H1 (cell line): ENCODE results near the gene TLCD3B. TPM values are rescaled to one million over a fixed set of nuclear protein-coding genes. Genes with fewer than 3 reads are reported as not detected.

Experiments
- CTCF ChIA-PET: fragments of 300-600 bp; sonication (Branson Sonifier 250); formaldehyde crosslinking; loops from one replicate; lab custom pipeline; 2021; ENCODE audit not compliant: partially characterized antibody; lab: Charles Lee
- POLR2A ChIA-PET: fragments of 300-600 bp; sonication (Branson Sonifier 250); formaldehyde crosslinking; loops from one replicate; lab custom pipeline; 2021; ENCODE audit warnings: inconsistent platforms; ENCODE audit not compliant: partially characterized antibody; lab: Charles Lee
- DNase-seq, 2 experiments: peaks; one replicate each; pipeline versions ENCODE4 v3.0.0 to v3.0.0-alpha.2; 2010 to 2022; ENCODE audit warnings: low spot score in 2 of 2, low read depth in 1 of 2, mixed read lengths in 1 of 2
- FAIRE-seq: peaks from 2 replicates; lab custom pipeline; 2011; peaks lifted over from hg19 to GRCh38; lab: Jason Lieb, UNC
- H2AFZ ChIP-seq: 2 replicates; pipeline ENCODE4 v1.8.1; 2012; ENCODE audit warnings: low read length, inconsistent platforms
- H2AK5ac ChIP-seq: 2 replicates; pipeline ENCODE4 v1.6.1; 2013; ENCODE audit warnings: low read depth, low read length
- H2BK120ac ChIP-seq: replicated peaks from 2 replicates; pipeline ENCODE3; 2013; ENCODE audit warnings: low read depth, low read length, inconsistent platforms
- H2BK12ac ChIP-seq: 2 replicates; pipeline ENCODE4 v1.6.1; 2013; ENCODE audit warnings: low read depth, low read length
- H2BK15ac ChIP-seq: 2 replicates; pipeline ENCODE4 v1.6.1; 2013; ENCODE audit warnings: low read length
- H2BK20ac ChIP-seq: 2 replicates; pipeline ENCODE4 v1.6.1; 2013; ENCODE audit warnings: low read length
- H2BK5ac ChIP-seq: 2 replicates; pipeline ENCODE4 v1.6.1; 2013; ENCODE audit warnings: low read depth, low read length
- H3K14ac ChIP-seq: 2 replicates; pipeline ENCODE4 v1.6.1; 2013; ENCODE audit warnings: inconsistent platforms; ENCODE audit not compliant: insufficient read length
- H3K18ac ChIP-seq: 2 replicates; pipeline ENCODE4 v1.6.1; 2013; ENCODE audit warnings: low read length; ENCODE audit errors: extremely low read depth
- H3K23ac ChIP-seq: 2 replicates; pipeline ENCODE4 v1.6.1; 2013; ENCODE audit warnings: inconsistent platforms; ENCODE audit not compliant: insufficient read length
- H3K23me2 ChIP-seq: 2 replicates; pipeline ENCODE4 v1.6.1; 2013; ENCODE audit warnings: low read depth, low read length
- H3K27ac ChIP-seq: 2 replicates; pipeline ENCODE4 v1.6.1; 2011; ENCODE audit warnings: low read depth, low read length, inconsistent platforms
- H3K27me3 ChIP-seq, 4 experiments: replicated peaks in 1 of 4; 1 replicate in 1 of 4; 2 replicates in 3 of 4; pipeline versions ENCODE4 v1.6.1 to v1.8.1; 2011 to 2013; ENCODE audit warnings: low read length in 3 of 4, mild to moderate bottlenecking in 3 of 4, inconsistent platforms in 2 of 4, mixed read lengths in 2 of 4, moderate library complexity in 1 of 4; ENCODE audit not compliant: control insufficient read depth in 3 of 4, insufficient read depth in 3 of 4; ENCODE audit errors: extremely low read depth in 1 of 4
- H3K36me3 ChIP-seq, 4 experiments: 2 replicates each; pipeline versions ENCODE4 v1.6.1 to v1.8.1; 2011 to 2013; ENCODE audit warnings: mild to moderate bottlenecking in 4 of 4, low read length in 3 of 4, moderate library complexity in 2 of 4, control low read depth in 1 of 4, inconsistent platforms in 1 of 4; ENCODE audit not compliant: insufficient read depth in 4 of 4, control insufficient read depth in 2 of 4
- H3K4ac ChIP-seq: replicated peaks from 2 replicates; pipeline ENCODE3; 2013; ENCODE audit warnings: low read length, low read depth, mixed read lengths, inconsistent platforms; ENCODE audit not compliant: insufficient read length
- H3K4me1 ChIP-seq, 4 experiments: replicated peaks in 1 of 4; 1 replicate in 1 of 4; 2 replicates in 3 of 4; pipeline versions ENCODE4 v1.6.1 to v1.8.1; 2011 to 2013; ENCODE audit warnings: low read length in 3 of 4, inconsistent platforms in 2 of 4, mixed read lengths in 1 of 4; ENCODE audit not compliant: insufficient read depth in 4 of 4, control insufficient read depth in 3 of 4
- H3K4me2 ChIP-seq, 2 experiments: 2 replicates each; pipeline versions ENCODE4 v1.6.1 to v1.8.1; 2011 to 2013; ENCODE audit warnings: low read depth in 2 of 2, low read length in 2 of 2, control low read depth in 1 of 2, inconsistent platforms in 1 of 2, mild to moderate bottlenecking in 1 of 2; ENCODE audit not compliant: insufficient read depth in 1 of 2
- H3K4me3 ChIP-seq, 4 experiments: fragments of 200-600, 300-600 bp in 1 of 4; sonication (generic), shearing (Covaris generic), sonication (Bioruptor Twin) in 1 of 4; 2 replicates each; pipeline versions ENCODE4 v1.5.1 to v1.8.1; 2011 to 2016; ENCODE audit warnings: low read length in 4 of 4, low read depth in 3 of 4, control low read depth in 2 of 4, inconsistent platforms in 2 of 4, mild to moderate bottlenecking in 2 of 4, mixed read lengths in 1 of 4, moderate library complexity in 1 of 4; ENCODE audit not compliant: insufficient read depth in 2 of 4; ENCODE audit errors: extremely low read depth in 1 of 4
- H3K56ac ChIP-seq: replicated peaks from 2 replicates; pipeline ENCODE3; 2013; ENCODE audit warnings: low read depth, mild to moderate bottlenecking, mixed read lengths, low read length, inconsistent platforms; ENCODE audit not compliant: insufficient read length
- H3K79me1 ChIP-seq: 2 replicates; pipeline ENCODE4 v1.6.1; 2013; ENCODE audit warnings: low read depth, low read length, control low read depth
- H3K79me2 ChIP-seq, 2 experiments: 2 replicates each; pipeline versions ENCODE4 v1.6.1 to v1.8.1; 2012 to 2013; ENCODE audit warnings: low read length in 2 of 2, mild to moderate bottlenecking in 2 of 2, inconsistent platforms in 1 of 2; ENCODE audit not compliant: insufficient read depth in 2 of 2, control insufficient read depth in 1 of 2
- H3K9ac ChIP-seq, 4 experiments: replicated peaks in 1 of 4; 1 replicate in 1 of 4; 2 replicates in 3 of 4; pipeline versions ENCODE4 v1.6.1 to v1.8.1; 2011 to 2013; ENCODE audit warnings: low read depth in 3 of 4, low read length in 3 of 4, control low read depth in 2 of 4, mild to moderate bottlenecking in 2 of 4, moderate library complexity in 2 of 4, inconsistent platforms in 1 of 4; ENCODE audit errors: extremely low read depth in 1 of 4
- H3K9me3 ChIP-seq, 2 experiments: 2 replicates each; pipeline versions ENCODE4 v1.6.1 to v1.8.1; 2012 to 2013; ENCODE audit warnings: mild to moderate bottlenecking in 2 of 2, moderate library complexity in 2 of 2, control low read depth in 1 of 2, inconsistent platforms in 1 of 2, low read depth in 1 of 2, low read length in 1 of 2, mixed read lengths in 1 of 2; ENCODE audit not compliant: insufficient read depth in 2 of 2
- H4K20me1 ChIP-seq, 2 experiments: replicated peaks in 1 of 2; 2 replicates each; pipeline versions ENCODE3 to v1.8.1; 2011 to 2013; ENCODE audit warnings: inconsistent platforms in 2 of 2, low read length in 2 of 2, mild to moderate bottlenecking in 1 of 2; ENCODE audit not compliant: insufficient read depth in 2 of 2, control insufficient read depth in 1 of 2
- H4K5ac ChIP-seq: 2 replicates; pipeline ENCODE4 v1.6.1; 2013; ENCODE audit warnings: low read length, low read depth, mixed read lengths, inconsistent platforms; ENCODE audit not compliant: insufficient read length
- H4K8ac ChIP-seq: 2 replicates; pipeline ENCODE4 v1.8.0; 2013; ENCODE audit warnings: mild to moderate bottlenecking, moderate library complexity, low read length, inconsistent platforms; ENCODE audit not compliant: insufficient read depth; ENCODE audit errors: extremely low read depth
- H4K91ac ChIP-seq: replicated peaks from 2 replicates; pipeline ENCODE3; 2013; ENCODE audit warnings: low read length, mixed read lengths, inconsistent platforms; ENCODE audit not compliant: insufficient read length
- ASH2L ChIP-seq: fragments of 200-600, 300-600 bp; sonication (generic); IDR thresholded peaks from one replicate; pipeline ENCODE4 v1.7.1; 2017; ENCODE audit warnings: low read length
- BACH1 ChIP-seq: IDR thresholded peaks from 2 replicates; pipeline ENCODE4 v1.6.1; 2012; ENCODE audit warnings: low read length, improper control_type of control experiment
- CEBPB ChIP-seq: IDR thresholded peaks from 2 replicates; pipeline ENCODE4 v1.6.1; 2012; ENCODE audit warnings: low read depth, low read length
- EP300 ChIP-seq, 2 experiments: IDR thresholded peaks; 1 replicate in 1 of 2; 2 replicates in 1 of 2; pipeline ENCODE4 v1.6.1; 2011 to 2012; ENCODE audit warnings: low read depth in 2 of 2, low read length in 2 of 2, mild to moderate bottlenecking in 2 of 2, borderline replicate concordance in 1 of 2, inconsistent platforms in 1 of 2, moderate library complexity in 1 of 2
- EZH2 ChIP-seq: fragments of 200-600 bp; sonication (generic); IDR thresholded peaks from 2 replicates; pipeline ENCODE4 v1.7.1; 2012; ENCODE audit warnings: low read depth, mild to moderate bottlenecking, moderate library complexity, low read length, inconsistent platforms; ENCODE audit not compliant: severe bottlenecking
- KDM4A ChIP-seq: IDR thresholded peaks from one replicate; pipeline ENCODE4 v1.7.1; 2012; ENCODE audit warnings: low read depth, mild to moderate bottlenecking, moderate library complexity, low read length, inconsistent platforms; ENCODE audit not compliant: severe bottlenecking
- PHF8 ChIP-seq: fragments of 200-600 bp; sonication (generic); conservative IDR thresholded peaks from 2 replicates; pipeline ENCODE4 v1.7.1; 2012; ENCODE audit warnings: low read depth, mild to moderate bottlenecking, inconsistent platforms, low read length, moderate library complexity
- POLR2A ChIP-seq, 2 experiments: IDR thresholded peaks; 1 replicate in 1 of 2; 2 replicates in 1 of 2; pipeline ENCODE4 v1.6.1; 2011; ENCODE audit warnings: low read depth in 2 of 2, low read length in 2 of 2, mild to moderate bottlenecking in 2 of 2; ENCODE audit errors: control extremely low read depth in 1 of 2
- POU5F1 ChIP-seq: IDR thresholded peaks from 2 replicates; pipeline ENCODE4 v1.6.1; 2011; ENCODE audit warnings: low read depth, mild to moderate bottlenecking, low read length, moderate library complexity
- RNF2 ChIP-seq: fragments of 200-900, 300-1000 bp; sonication (generic); IDR thresholded peaks from 2 replicates; pipeline ENCODE4 v1.7.1; 2016; ENCODE audit warnings: borderline replicate concordance, low read depth, mild to moderate bottlenecking, antibody characterized with exemption, low read length; ENCODE audit not compliant: poor library complexity, severe bottlenecking; ENCODE audit errors: missing control alignments
- SIRT6 ChIP-seq: IDR thresholded peaks from one replicate; pipeline ENCODE4 v1.7.1; 2012; ENCODE audit warnings: low read length, inconsistent platforms
- SUZ12 ChIP-seq: fragments of 200-600 bp; sonication (generic); IDR thresholded peaks from 2 replicates; pipeline ENCODE4 v1.6.1; 2012; ENCODE audit warnings: mild to moderate bottlenecking, inconsistent platforms, low read length, moderate library complexity, mixed read lengths
- TAF1 ChIP-seq: IDR thresholded peaks from 2 replicates; pipeline ENCODE4 v1.6.1; 2011; ENCODE audit warnings: mild to moderate bottlenecking, low read depth, low read length
- TBP ChIP-seq: IDR thresholded peaks from 2 replicates; pipeline ENCODE4 v1.6.1; 2011; ENCODE audit warnings: low read depth, low read length, improper control_type of control experiment
- WGBS, 2 experiments: shearing (Covaris generic) in 1 of 2; methylation state at CpG; one replicate each; pipeline versions ENCODE4 v1.1.6 to v1.1.7; 2013 to 2015; ENCODE audit warnings: low lambda C conversion rate in 2 of 2, mixed read lengths in 2 of 2, inconsistent platforms in 1 of 2, low coverage in 1 of 2, missing lambda C conversion rate in 1 of 2; ENCODE audit not compliant: insufficient replicate concordance in 2 of 2, insufficient coverage in 1 of 2, insufficient read length in 1 of 2; ENCODE audit errors: extremely low coverage in 1 of 2, missing lambda C conversion rate in 1 of 2; 5-methylcytosine and 5-hydroxymethylcytosine counted together
- polyA plus RNA-seq, 7 experiments: library from polyadenylated mRNA; depleted of rRNA in 3 of 7; stranded (reverse) in 5 of 7; unstranded in 2 of 7; fragments of >200 nt in 5 of 7; fragments of 200-250 nt in 2 of 7; gene quantifications; 1 replicate in 5 of 7; 2 replicates in 1 of 7; 4 replicates in 1 of 7; pipeline versions ENCODE4 v1.2.1 to v1.2.3, GENCODE V29; 2011 to 2013; ENCODE audit warnings: missing spikeins in 2 of 7, mixed read lengths in 2 of 7
- total RNA-seq: library from RNA; stranded (reverse); fragmentation: NEBNext Ultra II Directional; extraction: Animal tissue kit (Norgen Biotek cat#: 25700); gene quantifications from 2 replicates; pipeline ENCODE4 v1.2.1, GENCODE V29; 2021

TLCD3B gene
- total and polyA plus RNA-seq, 2 of the 8 experiments (the other 6 are each of a cell fraction or from before 2014, with no cell fraction given) = 15.2 to 26.9 TPM

DNA sequence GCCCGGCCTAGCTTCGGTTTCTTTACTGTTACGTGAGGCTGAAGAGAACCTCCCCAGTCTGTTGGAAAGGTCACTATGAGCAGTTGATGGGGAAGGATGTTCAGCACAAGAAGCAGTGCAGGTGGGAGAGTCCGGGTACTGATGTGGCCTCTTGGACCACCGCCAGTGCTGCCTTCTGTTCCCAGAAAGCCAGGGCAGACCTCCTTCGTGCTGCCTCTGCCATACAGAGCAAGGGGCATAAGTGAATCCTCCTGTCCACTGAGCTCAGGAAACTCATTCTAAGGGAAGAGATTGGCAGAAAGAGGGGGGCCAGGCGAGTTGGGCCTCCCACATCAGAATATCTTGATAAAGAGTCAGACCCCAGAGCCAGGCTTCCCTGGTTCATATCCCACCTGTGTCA is 48.4 kb upstream of the TLCD3B start:
- H2BK20ac ChIP-seq = no peak overlapping the region
- H3K27ac ChIP-seq = no peak overlapping the region
- no peaks in the 10 kb centered on the region for H3K9me3 ChIP-seq
- no peak overlapping the region for H3K23ac ChIP-seq
- CTCF ChIA-PET = interaction anchor here (0.9 to 5.9 kb wide), 4 partner anchors 11 to 50 kb away, joined by 3 to 46 read pairs (median 6); partner anchors contain the start of gene TBX6
- H3K18ac ChIP-seq = no peak overlapping the region
- no peak overlapping the region for H2BK5ac ChIP-seq
- no peaks in the 10 kb centered on the region for H3K27me3 ChIP-seq
- DNase-seq = no peak
- H3K4me1 ChIP-seq = peaks cover 0 to 7% (median 1%) of the 10 kb centered on the region in 4 experiments; a peak in 2 of 7 replicates
- no peak overlapping the region for H4K8ac ChIP-seq
- no peak overlapping the region for H2AK5ac ChIP-seq
- no peak overlapping the region for H2BK120ac ChIP-seq
- H2BK15ac ChIP-seq = no peak overlapping the region
- no peak overlapping the region for H3K14ac ChIP-seq
- H3K4ac ChIP-seq = no peak overlapping the region
- H3K9ac ChIP-seq = no peak overlapping the region
- H4K5ac ChIP-seq = no peak overlapping the region
- H3K4me2 ChIP-seq = no peak overlapping the region
- no peak for FAIRE-seq
- peaks cover 19 to 33% of the 10 kb centered on the region in 2 experiments for H4K20me1 ChIP-seq
- no peak overlapping the region for H2BK12ac ChIP-seq
- H2AFZ ChIP-seq = no peak overlapping the region
- H3K79me1 ChIP-seq = peaks cover 12% of the 10 kb centered on the region
- POLR2A ChIA-PET = interaction anchor here (9.9 to 21.2 kb wide), 2 partner anchors 11 kb away, joined by 151 to 353 read pairs; partner anchors contain the start of genes ALDOA, TBX6 and YPEL3
- peaks cover 7% of the 10 kb centered on the region; the same call in 1 of the 2 replicates for H3K23me2 ChIP-seq
- H4K91ac ChIP-seq = no peak overlapping the region
- H3K79me2 ChIP-seq = peaks cover 11 to 35% of the 10 kb centered on the region in 2 experiments
- no peak overlapping the region for H3K56ac ChIP-seq
- H3K4me3 ChIP-seq = no peak overlapping the region
- H3K36me3 ChIP-seq = peaks cover 24 to 54% (median 36%) of the 10 kb centered on the region in 4 experiments; a peak in 7 of 8 replicates
- 94% methylated on average over 7 of the region's 7 CpGs; no CpG with 5 or more reads in 1 of the 2 experiments for WGBS, 2 experiments
- TF ChIP-seq ASH2L (no peak), EZH2 (no peak), SUZ12 (no peak), RNF2 (no peak), BACH1 (no peak), SIRT6 (no peak), EP300 (IDR thresholded peaks at IDR 0.05; ENCODE audit: borderline replicate concordance in 1 of 2, low read depth in 2 of 2, low read length in 2 of 2) (no peak), POU5F1 (no peak), TBP (no peak), KDM4A (no peak), TAF1 (no peak), POLR2A (IDR thresholded peaks at IDR 0.05; ENCODE audit: control extremely low read depth in 1 of 2, low read depth in 2 of 2, low read length in 2 of 2) (no peak), PHF8 (no peak), CEBPB (no peak)
